ENCODE results near the gene CDC20B. TPM values are rescaled to one million over a fixed set of nuclear protein-coding genes. Genes with fewer than 3 reads are reported as not detected.

CDC20B gene
- total RNA-seq, 1 experiment from 2014 or later, result not detected

DNA sequence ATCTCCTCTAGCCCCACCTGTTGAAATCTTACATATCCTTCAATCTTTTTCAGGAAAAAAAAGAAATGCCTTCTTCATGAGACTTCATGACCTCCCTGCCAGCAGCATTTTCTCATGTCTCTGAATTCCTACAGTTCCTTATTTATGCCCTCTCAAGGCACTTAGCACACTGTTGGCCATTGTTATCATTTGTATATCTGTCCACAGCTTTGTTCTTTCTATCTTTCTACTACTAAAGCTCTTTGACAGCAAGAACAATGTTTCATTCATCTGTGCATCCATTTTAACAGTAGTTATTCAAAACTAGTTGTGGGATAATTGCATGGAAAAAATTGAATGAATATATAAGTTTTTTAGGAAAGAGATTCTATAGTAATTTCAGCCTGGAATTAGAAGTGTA is 91.4 kb downstream of the CDC20B start:
- H3K9me3 Mint-ChIP-seq (ENCODE audit: unreplicated experiment), result peaks cover 10% of the 10 kb centered on the region
- H3K27me3 Mint-ChIP-seq (ENCODE audit: insufficient read depth, unreplicated experiment), result peaks cover 7% of the 10 kb centered on the region
- TF ChIP-seq CTCF (IDR thresholded peaks at IDR 0.05; ENCODE audit: insufficient read depth in 1 of 2, low read depth in 1 of 2, low read length in 1 of 2, severe bottlenecking in 1 of 2, unreplicated experiment in 1 of 2), result no peak
- BruUV-seq (replicated peaks), result no TSS peak
- H3K4me1 Mint-ChIP-seq (ENCODE audit: low read depth, unreplicated experiment), result no peaks in the 10 kb centered on the region
- H3K27ac Mint-ChIP-seq (ENCODE audit: unreplicated experiment), result no peak overlapping the region
- ChIA-PET CTCF (no interaction called here), POLR2A (no interaction called here)
- Histone ChIP-seq H3K4me3 (ENCODE audit: low read depth, low read length) (no peak overlapping the region), H3K27me3 (replicated peaks; ENCODE audit: control insufficient read depth, insufficient read depth, low read length) (no peaks in the 10 kb centered on the region; the same call in 1 of the 2 replicates), H3K9me3 (no peaks in the 10 kb centered on the region), H3K4me1 (no peaks in the 10 kb centered on the region), H3K36me3 (ENCODE audit: control insufficient read depth, insufficient read depth, low read length) (no peaks in the 10 kb centered on the region)
- no peaks in the 10 kb centered on the region for H3K36me3 Mint-ChIP-seq (ENCODE audit: insufficient read depth, unreplicated experiment)
- DNase-seq, result no peak
- intact Hi-C loops (cut with micrococcal nuclease; ENCODE audit: unreplicated experiment), result no loop called here
- H3K4me3 Mint-ChIP-seq (ENCODE audit: unreplicated experiment), result no peak overlapping the region

- Histone ChIP-seq H3K36me3 (ENCODE audit: control insufficient read depth, insufficient read depth, low read length) (no peaks in the 10 kb centered on the region), H3K4me1 (no peaks in the 10 kb centered on the region), H3K9me3 (no peaks in the 10 kb centered on the region), H3K4me3 (ENCODE audit: low read depth, low read length) (no peak overlapping the region), H3K27me3 (replicated peaks; ENCODE audit: control insufficient read depth, insufficient read depth, low read length) (no peaks in the 10 kb centered on the region)
- Mint-ChIP-seq H3K9me3 (ENCODE audit: unreplicated experiment) (no peaks in the 10 kb centered on the region), H3K36me3 (ENCODE audit: insufficient read depth, unreplicated experiment) (no peaks in the 10 kb centered on the region), H3K4me3 (ENCODE audit: unreplicated experiment) (no peak overlapping the region), H3K27ac (ENCODE audit: unreplicated experiment) (no peak overlapping the region), H3K27me3 (ENCODE audit: insufficient read depth, unreplicated experiment) (peaks cover 20% of the 10 kb centered on the region), H3K4me1 (ENCODE audit: low read depth, unreplicated experiment) (no peaks in the 10 kb centered on the region)
- ChIA-PET CTCF (no interaction called here), POLR2A (no interaction called here)
- BruUV-seq (replicated peaks), result no TSS peak
- no peak for DNase-seq
- TF ChIP-seq CTCF (IDR thresholded peaks at IDR 0.05; ENCODE audit: insufficient read depth in 1 of 2, low read depth in 1 of 2, low read length in 1 of 2, severe bottlenecking in 1 of 2, unreplicated experiment in 1 of 2), result no peak
- intact Hi-C loops (cut with micrococcal nuclease; ENCODE audit: unreplicated experiment), result no loop called here
These were observed 99.8 kb downstream of the CDC20B start for GRCh38 chr5:55073211-55073610.

- Mint-ChIP-seq H3K27ac (ENCODE audit: unreplicated experiment) (no peak overlapping the region), H3K4me3 (ENCODE audit: unreplicated experiment) (no peak overlapping the region), H3K36me3 (ENCODE audit: insufficient read depth, unreplicated experiment) (no peaks in the 10 kb centered on the region), H3K9me3 (ENCODE audit: unreplicated experiment) (no peaks in the 10 kb centered on the region), H3K4me1 (ENCODE audit: low read depth, unreplicated experiment) (no peaks in the 10 kb centered on the region), H3K27me3 (ENCODE audit: insufficient read depth, unreplicated experiment) (peaks cover 20% of the 10 kb centered on the region)
- Histone ChIP-seq H3K36me3 (ENCODE audit: control insufficient read depth, insufficient read depth, low read length) (no peaks in the 10 kb centered on the region), H3K9me3 (no peaks in the 10 kb centered on the region), H3K4me3 (ENCODE audit: low read depth, low read length) (no peak overlapping the region), H3K4me1 (no peaks in the 10 kb centered on the region), H3K27me3 (replicated peaks; ENCODE audit: control insufficient read depth, insufficient read depth, low read length) (no peaks in the 10 kb centered on the region)
- no peak for TF ChIP-seq CTCF (IDR thresholded peaks at IDR 0.05; ENCODE audit: insufficient read depth in 1 of 2, low read depth in 1 of 2, low read length in 1 of 2, severe bottlenecking in 1 of 2, unreplicated experiment in 1 of 2)
- ChIA-PET POLR2A (no interaction called here), CTCF (no interaction called here)
- intact Hi-C loops (cut with micrococcal nuclease; ENCODE audit: unreplicated experiment), result no loop called here
- no TSS peak for BruUV-seq (replicated peaks)
- DNase-seq, result no peak
These were observed 100.3 kb downstream of the CDC20B start for GRCh38 chr5:55072666-55073065.
